Prostate gland (tissue), 2 donors: ENCODE data around the gene ZCCHC14.

Experiments
- CTCF ChIP-seq, 4 experiments: fragments of 200-600 bp in 2 of 4; fragments of 450-650 bp in 2 of 4; sonication (generic) in 2 of 4; IDR thresholded peaks; 1 replicate in 3 of 4; 2 replicates in 1 of 4; pipeline ENCODE4 v1.5.1; 2016 to 2019; ENCODE audit warnings: antibody characterized with exemption in 4 of 4, mild to moderate bottlenecking in 2 of 4, moderate library complexity in 2 of 4
- POLR2A ChIP-seq: fragments of 450-650 bp; IDR thresholded peaks from one replicate; pipeline ENCODE4 v1.6.1; 2016; ENCODE audit warnings: antibody characterized with exemption, mild to moderate bottlenecking
- POLR2AphosphoS5 ChIP-seq: sonication (generic); formaldehyde crosslinking; IDR thresholded peaks from one replicate; pipeline ENCODE4 v1.6.1; 2017; ENCODE audit warnings: antibody characterized with exemption

GRCh38 chr16:87464691-87465300 lies 28.0 kb downstream of the ZCCHC14 start:
- TF ChIP-seq CTCF (IDR thresholded peaks at IDR 0.05): no peak
- TF ChIP-seq POLR2A: no peak
- peak; percentile 33 for TF ChIP-seq POLR2AphosphoS5
